HepG2 (cell line): Measurements from ENCODE around the gene CATSPERB. TPM values are rescaled to one million over a fixed set of nuclear protein-coding genes. Genes with fewer than 3 reads are reported as not detected.

Source experiments
- ASH2L ChIP-seq: fragments of 300-600, 200-600 bp; sonication (generic); IDR thresholded peaks from 2 replicates; pipeline ENCODE4 v1.7.0; 2017; ENCODE audit warnings: low read depth, mild to moderate bottlenecking, moderate library complexity, mixed read lengths, low read length; ENCODE audit not compliant: insufficient read length
- ERF ChIP-seq: IDR thresholded peaks from 2 replicates; pipeline ENCODE4 v1.6.1; 2018; ENCODE audit warnings: missing biosample characterization, missing genetic modification reagents
- HOXD1 ChIP-seq: sonication (generic); formaldehyde crosslinking; IDR thresholded peaks from 2 replicates; pipeline ENCODE4 v1.5.0; 2020; ENCODE audit warnings: missing genetic modification reagents
- IRF2 ChIP-seq: IDR thresholded peaks from 2 replicates; pipeline ENCODE4 v1.6.1; 2018; ENCODE audit warnings: missing genetic modification reagents, missing compliant biosample characterization
- KDM3A ChIP-seq: IDR thresholded peaks from 2 replicates; pipeline ENCODE4 v1.6.1; 2018; ENCODE audit warnings: low read depth, missing compliant biosample characterization
- SAFB2 ChIP-seq: sonication (generic); formaldehyde crosslinking; IDR thresholded peaks from 2 replicates; pipeline ENCODE4 v1.5.1; 2020; ENCODE audit warnings: missing genetic modification reagents, low read depth, mild to moderate bottlenecking, borderline replicate concordance
- ZNF296 ChIP-seq: sonication (generic); formaldehyde crosslinking; conservative IDR thresholded peaks from 2 replicates; pipeline ENCODE4 v1.5.0; 2020; ENCODE audit warnings: mild to moderate bottlenecking, missing genetic modification reagents
- ZNF317 ChIP-seq: sonication (generic); formaldehyde crosslinking; IDR thresholded peaks from 2 replicates; pipeline ENCODE4 v1.5.0; 2020; ENCODE audit warnings: mild to moderate bottlenecking, missing genetic modification reagents
- ZNF543 ChIP-seq: sonication (generic); formaldehyde crosslinking; IDR thresholded peaks from 2 replicates; pipeline ENCODE4 v1.4.0; 2020; ENCODE audit warnings: mild to moderate bottlenecking, missing genetic modification reagents
- ZNF629 ChIP-seq: sonication (generic); formaldehyde crosslinking; conservative IDR thresholded peaks from 2 replicates; pipeline ENCODE4 v1.5.0; 2020; ENCODE audit warnings: missing genetic modification reagents
- ZNF790 ChIP-seq: sonication (generic); formaldehyde crosslinking; IDR thresholded peaks from 2 replicates; pipeline ENCODE4 v1.8.0; 2022; ENCODE audit warnings: missing genetic modification reagents, mild to moderate bottlenecking, borderline replicate concordance
- polyA plus RNA-seq, 8 experiments: library from polyadenylated mRNA; depleted of rRNA in 3 of 8; stranded (reverse) in 7 of 8; unstranded in 1 of 8; fragments of >200 nt; fragmentation: Illumina TruSeq in 4 of 8; extraction: Trizol in 4 of 8; gene quantifications; 2 replicates each; pipeline versions ENCODE4 v1.2.1 to v1.2.3, GENCODE V29; 2011 to 2016; ENCODE audit warnings: low read depth in 4 of 8, missing spikeins in 1 of 8, mixed read lengths in 1 of 8; ENCODE audit not compliant: insufficient read depth in 1 of 8
- total RNA-seq, 5 experiments: library from RNA; depleted of rRNA; stranded (reverse); fragments of >200 nt; fragmentation: Illumina TruSeq; extraction: Trizol; gene quantifications; 2 replicates each; pipeline ENCODE4 v1.2.3, GENCODE V29; 2016; ENCODE audit warnings: low read depth in 1 of 5
- TF ChIP-seq, protein P1 (sequence below): IDR thresholded peaks from 2 replicates; pipeline ENCODE4 v1.4.0; 2020; ENCODE audit warnings: mild to moderate bottlenecking, missing genetic modification reagents
- TF ChIP-seq, protein P2 (sequence below): IDR thresholded peaks from 2 replicates; pipeline ENCODE4 v1.6.1; 2012; ENCODE audit warnings: low read depth, low read length, improper control_type of control experiment
- TF ChIP-seq, protein P3 (sequence below): sonication (generic); formaldehyde crosslinking; conservative IDR thresholded peaks from 2 replicates; pipeline ENCODE4 v1.4.0; 2020; ENCODE audit warnings: mild to moderate bottlenecking, missing genetic modification reagents, moderate library complexity

The CATSPERB gene
- total and polyA plus RNA-seq, 2 of the 13 experiments (the other 11 are each of a cell fraction or from before 2014, with no cell fraction given), result not detected

DNA sequence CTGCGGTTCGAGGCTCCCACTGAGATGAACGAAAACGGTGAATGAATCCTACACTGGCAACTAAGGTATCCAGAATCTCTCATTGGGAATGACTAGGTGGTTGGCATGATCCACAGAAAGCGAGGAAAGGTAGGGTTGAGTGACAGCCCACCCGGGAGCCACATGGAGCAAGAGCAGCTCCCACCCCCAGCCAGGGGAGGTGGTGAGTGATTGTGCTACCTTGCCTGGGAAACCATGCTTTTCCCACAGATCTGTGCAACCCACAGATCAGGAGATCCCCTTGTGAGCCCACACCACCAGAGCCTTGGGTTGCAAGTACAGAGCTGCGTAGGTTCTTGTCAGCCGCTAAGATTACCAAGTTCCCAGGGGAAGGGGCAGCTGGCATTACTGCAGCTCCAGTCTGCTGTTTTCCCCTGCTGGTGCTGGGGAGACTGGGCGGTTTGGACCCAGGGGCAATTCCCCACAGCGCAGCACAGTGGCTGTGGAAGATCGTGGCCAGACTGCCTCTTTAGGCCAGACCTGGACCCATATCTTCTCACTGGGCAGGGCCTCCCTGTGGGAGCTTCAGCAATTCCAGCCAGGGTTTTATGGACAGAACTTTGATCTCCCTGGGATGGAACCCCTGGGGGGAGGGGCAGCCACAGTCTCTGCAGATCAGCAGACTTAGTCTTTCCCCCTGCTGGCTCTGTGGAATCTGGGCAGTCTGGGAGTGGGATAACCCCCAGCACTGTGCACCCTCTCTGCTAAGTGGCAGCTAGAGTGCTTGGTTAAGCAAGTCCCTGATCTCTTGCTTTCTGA lies 177.2 kb downstream of the CATSPERB start (continued):
- TF ChIP-seq, protein P1, sequence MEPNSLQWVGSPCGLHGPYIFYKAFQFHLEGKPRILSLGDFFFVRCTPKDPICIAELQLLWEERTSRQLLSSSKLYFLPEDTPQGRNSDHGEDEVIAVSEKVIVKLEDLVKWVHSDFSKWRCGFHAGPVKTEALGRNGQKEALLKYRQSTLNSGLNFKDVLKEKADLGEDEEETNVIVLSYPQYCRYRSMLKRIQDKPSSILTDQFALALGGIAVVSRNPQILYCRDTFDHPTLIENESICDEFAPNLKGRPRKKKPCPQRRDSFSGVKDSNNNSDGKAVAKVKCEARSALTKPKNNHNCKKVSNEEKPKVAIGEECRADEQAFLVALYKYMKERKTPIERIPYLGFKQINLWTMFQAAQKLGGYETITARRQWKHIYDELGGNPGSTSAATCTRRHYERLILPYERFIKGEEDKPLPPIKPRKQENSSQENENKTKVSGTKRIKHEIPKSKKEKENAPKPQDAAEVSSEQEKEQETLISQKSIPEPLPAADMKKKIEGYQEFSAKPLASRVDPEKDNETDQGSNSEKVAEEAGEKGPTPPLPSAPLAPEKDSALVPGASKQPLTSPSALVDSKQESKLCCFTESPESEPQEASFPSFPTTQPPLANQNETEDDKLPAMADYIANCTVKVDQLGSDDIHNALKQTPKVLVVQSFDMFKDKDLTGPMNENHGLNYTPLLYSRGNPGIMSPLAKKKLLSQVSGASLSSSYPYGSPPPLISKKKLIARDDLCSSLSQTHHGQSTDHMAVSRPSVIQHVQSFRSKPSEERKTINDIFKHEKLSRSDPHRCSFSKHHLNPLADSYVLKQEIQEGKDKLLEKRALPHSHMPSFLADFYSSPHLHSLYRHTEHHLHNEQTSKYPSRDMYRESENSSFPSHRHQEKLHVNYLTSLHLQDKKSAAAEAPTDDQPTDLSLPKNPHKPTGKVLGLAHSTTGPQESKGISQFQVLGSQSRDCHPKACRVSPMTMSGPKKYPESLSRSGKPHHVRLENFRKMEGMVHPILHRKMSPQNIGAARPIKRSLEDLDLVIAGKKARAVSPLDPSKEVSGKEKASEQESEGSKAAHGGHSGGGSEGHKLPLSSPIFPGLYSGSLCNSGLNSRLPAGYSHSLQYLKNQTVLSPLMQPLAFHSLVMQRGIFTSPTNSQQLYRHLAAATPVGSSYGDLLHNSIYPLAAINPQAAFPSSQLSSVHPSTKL (CRISPR knock-in tag), result peak; percentile 44; the same call in 1 of the 2 replicates
- TF ChIP-seq HOXD1 (no peak), KDM3A (CRISPR knock-in tag) (no peak), ZNF790 (no peak), ASH2L (peak; percentile 37), ZNF629 (CRISPR knock-in tag) (0 out of 2 replicates have a peak, but pooled peaks have one; percentile 4), IRF2 (CRISPR knock-in tag) (peak; percentile 39; the same call in 1 of the 2 replicates), ZNF296 (CRISPR knock-in tag) (no peak), ERF (0 out of 2 replicates have a peak, but pooled peaks have one; percentile 24), ZNF543 (CRISPR knock-in tag) (0 out of 2 replicates have a peak, but pooled peaks have one; percentile 34), SAFB2 (CRISPR knock-in tag) (no peak), ZNF317 (no peak)
- TF ChIP-seq, protein P2, sequence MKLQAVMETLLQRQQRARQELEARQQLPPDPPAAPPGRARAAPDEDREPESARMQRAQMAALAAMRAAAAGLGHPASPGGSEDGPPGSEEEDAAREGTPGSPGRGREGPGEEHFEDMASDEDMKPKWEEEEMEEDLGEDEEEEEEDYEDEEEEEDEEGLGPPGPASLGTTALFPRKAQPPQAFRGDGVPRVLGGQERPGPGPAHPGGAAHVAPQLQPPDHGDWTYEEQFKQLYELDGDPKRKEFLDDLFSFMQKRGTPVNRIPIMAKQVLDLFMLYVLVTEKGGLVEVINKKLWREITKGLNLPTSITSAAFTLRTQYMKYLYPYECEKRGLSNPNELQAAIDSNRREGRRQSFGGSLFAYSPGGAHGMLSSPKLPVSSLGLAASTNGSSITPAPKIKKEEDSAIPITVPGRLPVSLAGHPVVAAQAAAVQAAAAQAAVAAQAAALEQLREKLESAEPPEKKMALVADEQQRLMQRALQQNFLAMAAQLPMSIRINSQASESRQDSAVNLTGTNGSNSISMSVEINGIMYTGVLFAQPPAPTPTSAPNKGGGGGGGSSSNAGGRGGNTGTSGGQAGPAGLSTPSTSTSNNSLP, result peak; percentile 68
- TF ChIP-seq, protein P3, sequence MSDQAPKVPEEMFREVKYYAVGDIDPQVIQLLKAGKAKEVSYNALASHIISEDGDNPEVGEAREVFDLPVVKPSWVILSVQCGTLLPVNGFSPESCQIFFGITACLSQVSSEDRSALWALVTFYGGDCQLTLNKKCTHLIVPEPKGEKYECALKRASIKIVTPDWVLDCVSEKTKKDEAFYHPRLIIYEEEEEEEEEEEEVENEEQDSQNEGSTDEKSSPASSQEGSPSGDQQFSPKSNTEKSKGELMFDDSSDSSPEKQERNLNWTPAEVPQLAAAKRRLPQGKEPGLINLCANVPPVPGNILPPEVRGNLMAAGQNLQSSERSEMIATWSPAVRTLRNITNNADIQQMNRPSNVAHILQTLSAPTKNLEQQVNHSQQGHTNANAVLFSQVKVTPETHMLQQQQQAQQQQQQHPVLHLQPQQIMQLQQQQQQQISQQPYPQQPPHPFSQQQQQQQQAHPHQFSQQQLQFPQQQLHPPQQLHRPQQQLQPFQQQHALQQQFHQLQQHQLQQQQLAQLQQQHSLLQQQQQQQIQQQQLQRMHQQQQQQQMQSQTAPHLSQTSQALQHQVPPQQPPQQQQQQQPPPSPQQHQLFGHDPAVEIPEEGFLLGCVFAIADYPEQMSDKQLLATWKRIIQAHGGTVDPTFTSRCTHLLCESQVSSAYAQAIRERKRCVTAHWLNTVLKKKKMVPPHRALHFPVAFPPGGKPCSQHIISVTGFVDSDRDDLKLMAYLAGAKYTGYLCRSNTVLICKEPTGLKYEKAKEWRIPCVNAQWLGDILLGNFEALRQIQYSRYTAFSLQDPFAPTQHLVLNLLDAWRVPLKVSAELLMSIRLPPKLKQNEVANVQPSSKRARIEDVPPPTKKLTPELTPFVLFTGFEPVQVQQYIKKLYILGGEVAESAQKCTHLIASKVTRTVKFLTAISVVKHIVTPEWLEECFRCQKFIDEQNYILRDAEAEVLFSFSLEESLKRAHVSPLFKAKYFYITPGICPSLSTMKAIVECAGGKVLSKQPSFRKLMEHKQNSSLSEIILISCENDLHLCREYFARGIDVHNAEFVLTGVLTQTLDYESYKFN (CRISPR knock-in tag), result peak; percentile 87
